Activated CD4-positive, alpha-beta T cell treated with anti-CD3 and anti-CD28 coated beads, Interleukin-2, amount 50 U/mL, for 48 hours (primary cell): ENCODE measurements around the gene TMEM88.

Experiments
- DNase-seq, 2 experiments: peaks; one replicate each; pipeline ENCODE4 v3.0.0-alpha.2; 2020

TMEM88 gene

GRCh38 chr17:7844292-7845154 lies 10.3 kb upstream of the TMEM88 start:
- DNase-seq, result peak; percentile 84 to 88

- DNase-seq, result no peak
These were observed 9.4 kb upstream of the TMEM88 start for GRCh38 chr17:7845359-7846062.

GRCh38 chr17:7846063-7846735 lies 8.7 kb upstream of the TMEM88 start:
- no peak for DNase-seq

- DNase-seq, result no peak
These were observed 7.9 kb upstream of the TMEM88 start for GRCh38 chr17:7846765-7847661.

GRCh38 chr17:7848131-7848579 lies 6.7 kb upstream of the TMEM88 start:
- DNase-seq, result no peak

GRCh38 chr17:7848739-7849129 lies 6.1 kb upstream of the TMEM88 start:
- no peak for DNase-seq

GRCh38 chr17:7849130-7849750 lies 5.6 kb upstream of the TMEM88 start:
- no peak for DNase-seq

DNA sequence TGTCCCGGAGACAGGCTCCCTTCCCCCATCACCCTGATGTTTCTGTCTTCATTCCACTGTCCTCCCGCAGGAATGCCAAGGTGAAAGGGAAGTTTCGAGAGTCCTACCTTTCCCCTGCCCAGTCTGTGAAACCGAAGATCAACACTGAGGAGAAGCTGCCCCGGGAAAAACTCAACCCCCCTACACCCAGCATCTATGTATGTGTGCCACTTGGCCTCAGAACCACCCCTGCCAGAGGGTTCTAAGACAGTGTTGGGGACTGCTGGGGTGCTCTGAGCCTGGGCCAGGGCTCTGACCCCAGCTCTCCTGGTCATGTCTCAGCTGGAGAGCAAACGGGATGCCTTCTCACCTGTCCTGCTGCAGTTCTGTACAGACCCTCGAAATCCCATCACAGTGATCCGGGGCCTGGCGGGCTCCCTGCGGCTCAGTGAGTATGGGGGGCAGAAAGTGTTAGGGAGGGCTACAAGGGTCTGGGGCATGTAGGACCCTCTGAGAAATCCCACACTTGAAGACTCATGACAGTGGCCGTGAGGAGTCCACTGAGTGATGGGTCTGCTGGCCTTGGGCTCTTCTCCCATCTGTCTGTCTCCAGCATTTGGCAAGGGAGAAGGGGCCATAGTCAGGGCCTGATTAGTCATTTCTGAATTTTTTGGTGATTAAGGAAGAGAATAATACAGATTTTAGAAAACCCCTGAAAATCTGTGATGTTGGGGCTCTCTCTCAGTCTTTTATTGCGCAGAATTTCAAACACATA lies 4.9 kb upstream of the TMEM88 start:
- no peak for DNase-seq

DNA sequence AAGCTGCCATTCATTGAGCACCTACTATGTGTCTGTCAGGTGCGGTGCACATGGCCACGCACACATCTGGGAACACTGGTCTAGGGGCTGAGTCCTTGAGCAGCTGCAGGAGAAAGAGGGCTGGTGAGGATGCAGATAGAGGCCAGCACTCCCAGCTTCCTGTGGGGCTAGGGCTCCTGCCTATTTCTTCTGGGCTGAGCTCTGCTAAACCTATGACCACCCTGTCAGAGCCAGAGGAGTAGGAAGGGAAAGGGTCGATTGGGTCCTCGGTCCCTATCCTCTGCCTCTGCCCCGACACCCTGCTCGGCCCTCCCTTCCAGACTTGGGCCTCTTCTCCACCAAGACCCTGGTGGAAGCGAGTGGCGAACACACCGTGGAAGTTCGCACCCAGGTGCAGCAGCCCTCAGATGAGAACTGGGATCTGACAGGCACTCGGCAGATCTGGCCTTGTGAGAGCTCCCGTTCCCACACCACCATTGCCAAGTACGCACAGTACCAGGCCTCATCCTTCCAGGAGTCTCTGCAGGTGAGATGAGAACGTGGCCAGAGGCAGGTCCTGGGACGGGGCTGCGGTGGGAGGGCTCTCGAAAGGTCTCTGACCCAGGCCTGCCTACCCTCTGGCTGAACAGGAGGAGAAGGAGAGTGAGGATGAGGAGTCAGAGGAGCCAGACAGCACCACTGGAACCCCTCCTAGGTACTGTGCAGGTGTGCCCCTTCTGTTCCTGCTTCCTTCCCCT lies 4.0 kb upstream of the TMEM88 start:
- DNase-seq, result no peak

GRCh38 chr17:7851438-7852261 lies 3.2 kb upstream of the TMEM88 start:
- peak; percentile 93 to 94 for DNase-seq

DNA sequence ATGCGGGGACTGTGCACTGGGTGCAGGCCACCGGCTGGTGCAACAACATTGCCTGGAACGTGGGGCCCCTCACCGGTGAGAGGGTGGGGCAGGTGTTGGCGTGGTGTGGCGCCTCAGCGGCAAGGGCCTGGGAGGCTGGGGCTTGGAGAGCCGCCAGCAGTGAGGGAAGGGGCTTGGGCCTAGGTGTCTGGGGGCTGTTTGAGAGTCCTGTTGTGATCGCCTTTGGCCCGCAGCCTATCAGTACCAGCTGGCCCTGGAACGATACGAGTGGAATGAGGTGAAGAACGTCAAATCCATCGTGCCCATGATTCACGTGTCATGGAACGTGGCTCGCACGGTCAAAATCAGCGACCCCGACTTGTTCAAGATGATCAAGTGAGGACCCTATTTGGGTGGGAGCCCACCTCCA lies 2.6 kb upstream of the TMEM88 start:
- no peak for DNase-seq

DNA sequence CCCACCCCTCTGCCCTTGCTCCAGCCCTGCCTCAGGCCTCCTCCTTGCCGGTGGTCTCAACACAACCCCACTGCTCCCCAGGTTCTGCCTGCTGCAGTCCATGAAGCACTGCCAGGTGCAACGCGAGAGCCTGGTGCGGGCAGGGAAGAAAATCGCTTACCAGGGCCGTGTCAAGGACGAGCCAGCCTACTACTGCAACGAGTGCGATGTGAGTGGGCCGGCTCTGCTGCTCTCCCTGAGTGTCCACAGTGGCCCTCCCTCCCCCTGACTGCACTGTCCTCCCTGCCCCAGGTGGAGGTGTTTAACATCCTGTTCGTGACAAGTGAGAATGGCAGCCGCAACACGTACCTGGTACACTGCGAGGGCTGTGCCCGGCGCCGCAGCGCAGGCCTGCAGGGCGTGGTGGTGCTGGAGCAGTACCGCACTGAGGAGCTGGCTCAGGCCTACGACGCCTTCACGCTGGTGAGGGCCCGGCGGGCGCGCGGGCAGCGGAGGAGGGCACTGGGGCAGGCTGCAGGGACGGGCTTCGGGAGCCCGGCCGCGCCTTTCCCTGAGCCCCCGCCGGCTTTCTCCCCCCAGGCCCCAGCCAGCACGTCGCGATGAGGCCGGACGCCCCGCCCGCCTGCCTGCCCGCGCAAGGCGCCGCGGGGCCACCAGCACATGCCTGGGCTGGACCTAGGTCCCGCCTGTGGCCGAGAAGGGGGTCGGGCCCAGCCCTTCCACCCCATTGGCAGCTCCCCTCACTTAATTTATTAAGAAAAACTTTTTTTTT lies 1.8 kb upstream of the TMEM88 start:
- no peak for DNase-seq

GRCh38 chr17:7853691-7854038 lies 1.2 kb upstream of the TMEM88 start:
- DNase-seq, result no peak

DNA sequence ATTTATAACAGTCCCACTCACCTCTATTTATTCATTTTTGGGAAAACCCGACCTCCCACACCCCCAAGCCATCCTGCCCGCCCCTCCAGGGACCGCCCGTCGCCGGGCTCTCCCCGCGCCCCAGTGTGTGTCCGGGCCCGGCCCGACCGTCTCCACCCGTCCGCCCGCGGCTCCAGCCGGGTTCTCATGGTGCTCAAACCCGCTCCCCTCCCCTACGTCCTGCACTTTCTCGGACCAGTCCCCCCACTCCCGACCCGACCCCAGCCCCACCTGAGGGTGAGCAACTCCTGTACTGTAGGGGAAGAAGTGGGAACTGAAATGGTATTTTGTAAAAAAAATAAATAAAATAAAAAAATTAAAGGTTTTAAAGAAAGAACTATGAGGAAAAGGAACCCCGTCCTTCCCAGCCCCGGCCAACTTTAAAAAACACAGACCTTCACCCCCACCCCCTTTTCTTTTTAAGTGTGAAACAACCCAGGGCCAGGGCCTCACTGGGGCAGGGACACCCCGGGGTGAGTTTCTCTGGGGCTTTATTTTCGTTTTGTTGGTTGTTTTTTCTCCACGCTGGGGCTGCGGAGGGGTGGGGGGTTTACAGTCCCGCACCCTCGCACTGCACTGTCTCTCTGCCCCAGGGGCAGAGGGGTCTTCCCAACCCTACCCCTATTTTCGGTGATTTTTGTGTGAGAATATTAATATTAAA lies 638 bp upstream of the TMEM88 start:
- DNase-seq, result no peak

- DNase-seq, result no peak
These were observed 769 bp downstream of the TMEM88 start for GRCh38 chr17:7855660-7856010.

- peak; percentile 38 to 45 for DNase-seq
These were observed 1.3 kb downstream of the TMEM88 start for GRCh38 chr17:7856011-7856810.
